GM19193 (cell line): ENCODE measurements around the gene POLK.

ENCODE experiments used
- POLR2A ChIP-seq: IDR thresholded peaks from 4 replicates; pipeline ENCODE4 v1.6.1; 2011; ENCODE audit not compliant: insufficient read depth, insufficient read length; ENCODE audit errors: extremely low read depth

Gene POLK

GRCh38 chr5:75558981-75559632, 47.4 kb downstream of the POLK start:
- no peak for TF ChIP-seq POLR2A

GRCh38 chr5:75566710-75567309, 55.1 kb downstream of the POLK start:
- no peak for TF ChIP-seq POLR2A

DNA sequence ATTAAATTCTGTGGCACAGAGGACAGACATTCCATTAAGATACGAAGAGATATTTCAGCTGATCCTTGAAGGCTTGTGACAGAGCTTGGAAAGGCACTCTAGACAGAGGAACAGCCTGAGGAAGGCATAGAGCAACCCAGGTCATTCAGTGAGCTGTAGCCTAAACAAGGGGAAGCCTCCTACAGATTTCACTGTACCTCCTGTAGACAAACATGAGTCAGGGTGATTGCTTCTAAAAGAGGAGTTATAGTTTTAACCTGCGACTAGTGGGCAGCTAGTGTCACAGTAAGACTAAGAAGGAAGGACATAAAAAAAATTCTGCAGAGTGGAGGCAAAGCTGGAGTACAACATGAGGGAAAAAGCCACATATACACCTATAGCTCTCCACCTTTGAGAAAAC, 56.0 kb downstream of the POLK start:
- no peak for TF ChIP-seq POLR2A

GRCh38 chr5:75568202-75568601, 56.5 kb downstream of the POLK start:
- TF ChIP-seq POLR2A, result no peak

- no peak for TF ChIP-seq POLR2A
Observed at GRCh38 chr5:75571547-75571946, 59.9 kb downstream of the POLK start.

GRCh38 chr5:75574791-75575190, 63.1 kb downstream of the POLK start:
- no peak for TF ChIP-seq POLR2A

DNA sequence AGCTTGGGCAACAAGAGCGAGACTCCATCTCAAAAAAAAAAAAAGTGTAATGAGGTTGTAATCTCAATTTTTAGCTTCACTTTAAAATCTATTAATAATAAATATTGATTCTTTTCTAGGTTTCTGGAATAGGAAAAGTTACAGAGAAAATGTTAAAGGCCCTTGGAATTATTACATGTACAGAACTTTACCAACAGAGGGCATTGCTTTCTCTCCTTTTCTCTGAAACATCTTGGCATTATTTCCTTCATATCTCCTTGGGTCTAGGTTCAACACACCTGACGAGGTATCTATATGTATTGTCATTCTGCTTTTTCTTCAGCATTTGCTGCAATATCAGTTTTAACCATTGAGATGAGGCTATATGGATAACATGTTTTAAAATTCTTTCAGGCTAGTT, 73.0 kb downstream of the POLK start:
- no peak for TF ChIP-seq POLR2A

GRCh38 chr5:75588666-75589065, 77.0 kb downstream of the POLK start:
- no peak for TF ChIP-seq POLR2A

DNA sequence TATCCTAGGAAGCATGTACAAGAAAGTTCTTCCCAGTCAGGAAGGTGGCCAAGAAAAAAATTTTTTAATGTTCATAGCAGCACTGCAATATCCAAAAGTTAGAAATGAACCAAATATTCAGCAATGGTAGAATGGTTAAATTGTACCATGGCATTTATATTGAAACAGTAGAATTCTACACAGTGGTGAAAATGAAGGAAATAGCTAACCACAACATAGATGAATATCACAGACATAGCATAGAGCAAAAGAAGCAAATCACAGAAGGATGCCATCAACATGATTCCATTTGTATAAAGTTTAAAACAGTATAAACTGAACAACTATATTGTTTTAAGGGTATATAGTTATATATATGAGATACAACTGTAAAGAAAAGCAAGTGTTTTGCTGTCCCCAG, 88.8 kb downstream of the POLK start:
- no peak for TF ChIP-seq POLR2A

DNA sequence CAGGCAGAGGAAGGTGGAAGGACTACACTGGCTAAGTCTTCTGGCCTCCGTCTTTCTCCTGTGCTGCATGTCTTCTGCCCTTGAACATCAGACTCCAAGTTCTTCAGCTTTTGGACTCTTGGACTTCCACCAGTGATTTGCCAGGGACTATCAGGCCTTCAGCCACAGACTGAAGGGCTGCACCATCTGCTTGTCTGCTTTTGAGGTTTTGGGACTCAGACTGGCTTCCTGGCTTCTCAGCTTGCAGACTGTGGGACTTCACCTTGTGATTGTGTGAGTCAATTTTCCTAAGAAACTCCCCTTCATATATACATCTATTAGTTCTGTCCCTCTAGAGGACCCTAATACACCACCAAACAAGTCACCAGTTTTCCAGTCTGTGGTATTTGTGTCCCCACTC, 89.9 kb downstream of the POLK start:
- no peak for TF ChIP-seq POLR2A

- TF ChIP-seq POLR2A, result no peak
Observed at GRCh38 chr5:75601996-75602395, 90.3 kb downstream of the POLK start.

DNA sequence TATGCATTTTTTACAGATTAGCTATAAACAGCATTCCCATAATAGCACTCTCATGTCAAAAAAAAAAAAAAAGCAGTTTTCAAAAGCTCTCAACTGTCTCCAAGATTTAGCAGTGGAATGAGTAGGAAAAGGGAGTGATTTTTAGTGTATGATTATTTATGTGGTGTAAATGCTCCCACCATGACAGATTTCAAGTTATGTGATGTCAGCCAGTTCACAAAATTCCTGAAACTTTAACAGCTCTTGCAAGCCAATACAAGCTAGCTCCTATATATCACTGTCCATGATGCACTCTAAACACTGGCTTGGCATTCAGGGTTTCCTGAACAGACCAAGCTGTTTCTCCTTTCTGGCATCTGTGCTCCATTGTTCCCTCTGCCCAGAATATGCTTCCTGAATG, 91.7 kb downstream of the POLK start:
- no peak for TF ChIP-seq POLR2A

DNA sequence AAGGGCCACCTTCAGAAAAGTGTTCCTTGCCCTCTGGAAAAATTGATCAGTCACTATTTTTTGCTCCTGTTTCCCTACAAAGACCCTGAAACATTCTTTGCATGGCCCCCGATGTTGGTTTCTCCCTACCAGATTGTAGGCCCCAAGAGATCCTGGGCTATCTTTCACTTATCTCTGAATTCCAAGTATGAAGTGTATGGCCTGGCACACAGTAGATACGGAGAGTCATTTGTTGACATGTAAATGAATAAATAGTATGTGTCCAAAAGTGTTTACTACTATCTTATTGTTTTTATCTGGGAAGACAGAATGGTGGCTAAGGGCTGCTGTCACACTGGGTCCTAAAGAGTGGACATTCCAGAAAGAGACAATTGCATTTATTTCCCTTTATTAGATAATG, 92.1 kb downstream of the POLK start:
- TF ChIP-seq POLR2A, result no peak

DNA sequence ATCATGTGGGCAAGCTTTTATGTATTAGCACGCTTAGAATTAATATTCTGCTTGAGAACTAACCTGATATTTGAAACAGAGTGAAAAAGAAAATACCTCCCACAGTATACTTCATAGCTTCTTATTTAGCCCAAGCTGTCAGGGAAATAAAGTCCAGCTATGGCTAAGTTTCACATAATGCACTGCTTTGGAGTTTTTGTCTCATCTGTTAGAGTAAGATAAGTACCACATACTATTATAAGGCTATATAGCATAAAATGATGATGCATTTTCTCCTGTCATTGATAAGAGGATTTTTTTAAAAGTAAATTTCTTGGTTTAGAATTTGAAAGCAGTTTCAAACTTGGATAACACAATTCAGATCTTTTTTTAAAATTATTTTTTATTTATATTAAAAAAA, 97.2 kb downstream of the POLK start:
- TF ChIP-seq POLR2A, result no peak

- no peak for TF ChIP-seq POLR2A
Observed at GRCh38 chr5:75610201-75610600, 98.5 kb downstream of the POLK start.

- peak; percentile 10 for TF ChIP-seq POLR2A
Observed at GRCh38 chr5:75611311-75612225, 99.9 kb downstream of the POLK start, which contains the start of gene ANKDD1B. TSS of gene ANKDD1B (plus strand) at chr5:75611453. CDS start at chr5:75611635, 182 bp downstream.
